Central memory CD4-positive, alpha-beta T cell (primary cell): ENCODE data around the gene KPTN.
A peak's percentile ranks its signal among the peaks of the same experiment; 100 is the strongest.
"Not testable (repeated sequence)": the region's sequence is repeated elsewhere in the genome, so short reads cannot be mapped to it uniquely, and the experiment has no call there.

Experiments used
- DNase-seq: peaks from one replicate; pipeline ENCODE4 v3.0.0; 2022

Gene KPTN

GRCh38 chr19:47490847-47491246 is 6.8 kb upstream of the KPTN start:
- no peak for DNase-seq

- DNase-seq, result no peak
Observed at GRCh38 chr19:47490031-47490430, 6.0 kb upstream of the KPTN start.

- DNase-seq, result no peak
Observed at GRCh38 chr19:47489072-47489914, 5.3 kb upstream of the KPTN start.

- no peak for DNase-seq
Observed at GRCh38 chr19:47487551-47488515, 3.8 kb upstream of the KPTN start.

- no peak for DNase-seq
Observed at GRCh38 chr19:47486900-47487299, 2.9 kb upstream of the KPTN start.

GRCh38 chr19:47486220-47486619 is 2.2 kb upstream of the KPTN start:
- not testable (repeated sequence) for DNase-seq

GRCh38 chr19:47485210-47485609 is 1.2 kb upstream of the KPTN start:
- no peak for DNase-seq

GRCh38 chr19:47483200-47483599 is 819 bp downstream of the KPTN start:
- no peak for DNase-seq

- DNase-seq, result no peak
Observed at GRCh38 chr19:47481460-47482052, 2.5 kb downstream of the KPTN start.

- DNase-seq, result no peak
Observed at GRCh38 chr19:47480658-47481057, 3.4 kb downstream of the KPTN start.

- no peak for DNase-seq
Observed at GRCh38 chr19:47479701-47480503, 4.1 kb downstream of the KPTN start.

GRCh38 chr19:47476438-47476972 is 7.5 kb downstream of the KPTN start:
- DNase-seq, result no peak

- no peak for DNase-seq
Observed at GRCh38 chr19:47475465-47475864, 8.6 kb downstream of the KPTN start.

GRCh38 chr19:47473336-47473735 is 10.7 kb downstream of the KPTN start:
- no peak for DNase-seq

GRCh38 chr19:47471733-47472457 is 12.1 kb downstream of the KPTN start, which contains the start of gene SLC8A2:
SLC8A2 (minus strand) TSS chr19:47471893; CDS start chr19:47466403, 5,490 bp downstream.
- DNase-seq, result peak; percentile 64

- DNase-seq, result no peak
Observed at GRCh38 chr19:47471381-47471732, 12.7 kb downstream of the KPTN start.

- no peak for DNase-seq
Observed at GRCh38 chr19:47470447-47471195, 13.4 kb downstream of the KPTN start.

- no peak for DNase-seq
Observed at GRCh38 chr19:47469719-47470118, 14.3 kb downstream of the KPTN start.

- no peak for DNase-seq
Observed at GRCh38 chr19:47469363-47469700, 14.7 kb downstream of the KPTN start.

GRCh38 chr19:47467914-47468313 is 16.1 kb downstream of the KPTN start:
- no peak for DNase-seq

- no peak for DNase-seq
Observed at GRCh38 chr19:47465957-47466356, 18.1 kb downstream of the KPTN start.
